MM.1S (cell line): ENCODE measurements around the gene ADAMTS18.

Experiments used
- CTCF ChIP-seq: fragments of 300-600 bp; sonication (generic); IDR thresholded peaks from 2 replicates; pipeline ENCODE4 v1.5.1; 2016; ENCODE audit warnings: antibody characterized with exemption, low read length, mixed read lengths
- EZH2 ChIP-seq: fragments of 300-600 bp; sonication (generic); optimal IDR thresholded peaks from 2 replicates; pipeline ENCODE3; 2017; ENCODE audit warnings: low read depth, mild to moderate bottlenecking, antibody characterized with exemption, low read length, mixed read lengths
- EZH2phosphoT487 ChIP-seq: fragments of 300-600 bp; sonication (generic); IDR thresholded peaks from 2 replicates; pipeline ENCODE4 v1.6.1; 2018; ENCODE audit warnings: antibody characterized with exemption, low read length

- no peak for TF ChIP-seq CTCF
- TF ChIP-seq EZH2: no peak
- TF ChIP-seq EZH2phosphoT487: no peak
These were observed 130.0 kb downstream of the ADAMTS18 start for GRCh38 chr16:77304877-77305276.
